NCI-H1048 (cell line): ENCODE data around the gene LPP.

ENCODE experiments used
- DNase-seq: peaks from one replicate; lab custom pipeline; 2025; lab: John Stamatoyannopoulos, UW

Gene LPP

DNA sequence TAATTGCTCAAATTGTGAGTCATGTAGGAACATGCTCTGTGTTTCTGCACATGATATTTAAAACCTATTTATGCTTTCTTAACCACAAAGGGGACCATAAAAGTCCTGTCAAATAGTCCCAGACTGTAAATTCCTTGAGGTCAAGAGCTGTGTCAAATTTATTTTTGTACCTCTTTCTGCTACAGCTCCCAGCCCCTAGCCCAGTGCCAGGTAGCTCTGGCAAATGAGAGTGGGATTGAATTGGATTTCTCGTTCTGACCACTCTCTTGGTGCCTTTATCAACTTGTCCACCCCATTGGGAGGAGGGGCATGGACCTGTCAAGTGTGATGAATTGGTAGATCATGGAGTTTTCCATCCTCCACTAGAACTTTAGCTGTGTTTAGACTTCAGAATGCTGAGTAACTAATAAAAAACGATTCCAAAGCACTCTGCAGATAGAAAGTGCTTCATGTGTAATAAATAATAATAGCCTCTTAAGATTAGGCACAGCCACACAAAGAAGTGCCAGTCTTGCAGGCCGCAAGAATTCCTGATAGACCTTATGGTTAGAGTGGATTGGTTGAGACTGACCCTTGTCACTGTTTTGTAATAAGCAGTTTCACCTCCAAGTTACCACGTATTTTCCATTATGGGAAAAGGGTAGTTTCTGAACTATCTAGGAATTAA, 120.4 kb downstream of the LPP start:
- no peak for DNase-seq

DNA sequence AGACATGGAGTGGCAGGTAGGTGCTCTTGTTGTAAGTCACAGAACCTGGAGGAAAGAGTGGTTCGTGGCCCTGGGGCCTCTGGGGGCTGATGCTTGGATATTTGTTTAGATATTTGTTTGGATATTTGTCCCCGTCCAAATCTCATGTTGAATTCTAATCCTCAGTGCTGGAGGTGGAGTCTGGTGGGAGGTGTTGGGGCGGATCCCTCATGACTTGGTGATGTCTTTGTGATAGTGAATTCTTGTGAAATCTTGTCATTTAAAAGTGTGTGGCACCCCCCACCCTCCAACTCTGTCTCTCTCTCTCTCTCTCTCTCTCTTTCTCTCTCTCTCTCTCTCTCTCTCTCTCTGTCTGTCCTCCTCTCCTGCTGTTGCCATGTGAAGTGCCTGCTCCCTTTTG, 122.4 kb downstream of the LPP start:
- DNase-seq, result no peak

DNA sequence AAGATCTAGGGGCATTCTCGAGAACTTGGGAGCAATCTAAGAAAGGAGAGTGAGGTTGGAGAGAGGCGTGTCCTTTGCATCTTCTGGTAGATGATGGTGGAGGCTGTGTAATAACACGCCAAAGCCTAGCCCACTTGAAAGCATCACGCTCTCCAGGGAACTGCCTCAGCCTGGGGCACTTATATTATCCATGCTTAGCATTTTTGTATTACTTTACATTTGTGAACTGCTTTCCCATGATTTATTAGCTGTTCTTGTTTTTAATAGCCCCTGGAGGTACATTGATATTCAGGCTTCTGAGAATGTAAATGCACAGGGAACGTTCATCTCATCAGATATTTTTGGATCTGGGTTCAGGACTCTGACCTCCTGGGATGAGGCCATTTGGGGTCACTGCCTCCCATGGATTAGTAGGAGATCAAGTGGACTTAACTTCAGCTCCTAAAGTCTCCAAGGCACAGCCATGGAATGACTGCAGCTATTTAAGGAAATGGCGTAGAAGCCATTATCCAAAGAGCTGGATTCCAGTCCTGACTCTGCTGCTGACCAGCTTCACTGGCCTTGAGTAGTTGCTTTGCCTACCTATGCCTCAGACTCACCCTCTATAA, 124.9 kb downstream of the LPP start:
- DNase-seq, result no peak

DNA sequence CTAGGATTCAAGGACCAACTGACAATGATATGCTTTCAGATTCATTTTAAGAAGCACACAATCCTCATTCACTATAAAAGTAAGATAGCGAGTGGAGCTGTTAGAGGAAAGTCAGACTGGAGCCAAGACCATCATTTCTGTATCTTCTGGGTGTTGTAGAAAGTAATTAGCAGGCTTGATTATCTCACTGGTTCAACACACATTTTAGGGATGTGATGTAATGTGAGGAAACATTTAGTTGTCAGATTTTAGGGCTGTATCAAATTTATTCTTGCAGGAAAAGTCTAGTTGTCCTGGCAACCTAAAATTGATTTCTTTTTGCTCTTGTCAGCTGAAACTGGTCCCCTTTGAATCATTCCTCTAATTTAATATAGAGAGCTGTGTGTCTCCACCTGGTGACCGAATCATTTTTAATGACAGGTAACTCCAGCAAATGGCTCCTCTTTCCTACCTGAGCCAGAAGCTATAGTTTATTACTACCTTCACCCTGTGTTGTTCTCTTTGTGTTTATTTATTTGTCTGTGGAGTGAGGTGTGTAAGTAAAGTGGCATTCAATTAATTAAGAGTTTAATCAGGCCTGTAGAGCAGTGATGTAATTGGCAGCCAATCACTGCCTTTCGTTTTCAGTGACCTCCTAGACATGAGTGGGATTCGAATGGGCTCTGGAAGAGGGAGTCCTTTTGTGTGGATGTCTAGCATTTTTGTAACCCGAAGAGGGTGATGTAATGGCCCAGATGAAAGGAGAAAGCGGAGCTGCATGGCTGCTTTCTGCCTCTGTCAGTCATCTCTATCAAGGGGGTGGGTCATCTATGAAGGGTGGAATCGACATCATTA, 125.8 kb downstream of the LPP start:
- no peak for DNase-seq

DNA sequence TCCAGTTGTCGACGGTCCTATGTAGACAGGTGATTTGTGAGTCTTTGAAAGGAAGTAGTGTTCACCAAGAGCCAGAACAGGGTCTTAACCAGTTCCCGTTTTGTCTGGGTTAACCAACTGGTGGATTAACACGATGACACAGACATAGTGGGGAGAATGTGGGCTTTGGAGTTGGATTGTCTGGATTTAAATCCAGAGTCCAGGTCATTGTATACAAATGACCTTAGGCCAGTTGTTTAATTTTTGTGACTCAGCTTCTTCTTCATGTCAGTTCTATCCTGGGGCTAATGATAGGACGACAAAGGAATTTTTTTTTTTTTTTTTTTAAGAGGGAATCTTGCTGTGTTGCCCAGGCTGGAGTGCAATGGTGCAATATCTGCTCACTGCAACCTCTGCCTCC, 126.7 kb downstream of the LPP start:
- DNase-seq, result no peak

DNA sequence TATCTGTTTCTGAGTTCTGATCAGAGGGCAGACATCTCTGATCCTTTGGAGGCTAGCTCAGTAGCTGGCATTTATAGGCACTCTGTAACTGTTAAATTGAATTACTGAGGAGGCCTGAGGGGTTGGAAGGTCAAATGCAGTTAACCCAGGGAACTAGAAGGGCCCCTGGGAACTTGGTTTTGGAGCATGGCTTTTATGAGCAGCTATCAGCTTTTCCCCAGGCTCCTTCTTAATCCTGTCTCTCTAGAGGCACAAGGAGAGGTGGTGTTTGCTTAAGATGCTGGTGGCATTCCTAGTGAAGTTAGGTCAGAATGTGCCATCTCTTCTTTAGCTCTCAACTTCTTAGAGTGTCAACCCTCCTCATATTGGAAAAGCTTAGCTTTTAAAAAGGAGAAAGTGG, 128.9 kb downstream of the LPP start:
- DNase-seq, result no peak

DNA sequence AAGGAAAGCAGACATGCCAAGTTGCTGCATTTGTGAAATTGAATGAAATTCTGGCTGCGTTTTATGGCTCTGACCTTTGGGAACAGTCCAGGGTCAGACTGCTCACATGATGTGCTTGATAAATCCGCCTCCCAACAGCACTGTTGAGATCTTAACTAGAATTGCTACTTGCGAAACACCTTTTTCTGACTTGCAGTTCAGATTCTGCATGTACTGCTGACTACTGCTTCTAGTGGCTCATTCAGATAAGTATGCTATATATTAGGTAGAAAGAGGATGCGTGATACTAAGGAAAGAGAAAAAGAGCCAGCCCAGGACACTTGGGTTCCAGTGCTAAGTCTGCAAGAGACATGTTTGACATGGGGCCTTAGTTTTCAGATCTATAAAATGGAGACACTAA, 129.4 kb downstream of the LPP start:
- no peak for DNase-seq

DNA sequence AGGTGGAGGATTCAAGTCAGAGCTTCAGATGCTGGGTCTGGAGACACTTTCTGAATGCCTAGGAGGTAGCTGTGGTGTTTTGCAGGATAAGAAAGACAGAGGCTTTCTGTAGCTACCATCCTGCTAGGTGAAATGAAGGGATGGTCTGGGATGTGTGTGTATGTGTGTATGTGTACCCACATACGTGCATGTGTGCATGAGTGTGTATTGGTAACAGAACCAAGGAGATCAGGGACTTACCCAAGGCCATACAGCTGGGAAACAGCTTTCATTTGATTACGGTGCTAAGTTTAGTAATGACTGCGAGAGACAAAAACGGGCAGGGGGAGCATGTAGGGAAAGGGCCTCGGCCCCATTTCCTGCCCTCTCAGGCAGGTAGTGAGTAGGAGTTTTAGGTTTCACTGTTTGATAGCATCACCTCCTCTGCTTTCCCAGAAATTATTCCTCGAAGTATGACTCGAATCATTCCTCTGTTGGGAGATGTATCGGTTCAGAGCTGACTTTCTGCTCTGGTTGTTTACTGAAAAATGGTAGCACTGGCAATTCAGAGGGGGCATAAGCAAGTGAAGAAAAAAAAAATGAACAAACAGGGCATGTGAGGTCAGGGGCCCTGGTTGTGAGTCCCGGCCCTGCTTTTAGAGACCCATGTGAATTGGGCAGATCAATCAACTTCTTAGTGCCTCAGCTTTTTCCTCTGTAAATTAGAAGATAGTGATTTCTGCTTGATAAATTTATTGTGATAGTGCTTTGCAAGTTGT, 130.7 kb downstream of the LPP start:
- no peak for DNase-seq

DNA sequence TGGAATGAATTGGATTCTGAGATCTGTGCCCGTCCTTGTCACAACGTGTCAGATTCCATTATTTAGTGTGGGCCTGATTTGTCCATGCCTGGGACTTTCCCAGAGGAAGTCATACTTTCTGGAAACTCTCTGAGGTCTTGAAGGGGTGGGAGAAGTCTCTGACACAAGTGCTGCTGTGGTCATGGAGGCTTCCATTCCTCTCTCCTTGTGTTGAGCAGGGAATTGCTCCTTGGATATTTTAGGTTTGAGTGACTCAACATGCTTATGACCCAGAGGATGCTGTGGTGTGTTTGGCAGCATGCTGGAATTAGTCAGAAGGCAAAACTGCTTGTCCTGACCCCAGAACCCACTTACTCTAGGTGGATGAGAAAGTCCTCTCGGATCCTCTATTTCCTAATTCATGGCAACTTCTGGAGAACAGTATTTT, 132.1 kb downstream of the LPP start:
- no peak for DNase-seq

DNA sequence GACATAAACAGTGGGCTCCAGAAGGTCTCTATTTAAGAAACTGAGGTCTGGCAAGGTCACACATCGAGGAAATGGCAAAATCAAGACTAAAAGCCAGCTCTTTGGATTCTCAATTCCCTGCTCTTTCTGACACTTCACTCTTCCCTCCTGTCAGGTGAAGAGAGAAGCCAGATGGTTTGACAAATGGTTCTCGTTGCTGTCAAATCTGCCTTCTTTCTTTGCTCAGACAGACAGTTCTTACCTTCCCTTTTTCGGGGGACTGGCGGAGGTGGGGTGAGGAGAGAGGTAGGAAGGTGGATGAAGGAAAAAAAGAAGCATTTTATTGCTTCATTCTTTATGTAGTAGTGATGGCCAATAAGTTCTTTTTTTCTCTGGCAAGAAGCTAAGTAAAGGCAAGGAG, 133.4 kb downstream of the LPP start:
- no peak for DNase-seq

DNA sequence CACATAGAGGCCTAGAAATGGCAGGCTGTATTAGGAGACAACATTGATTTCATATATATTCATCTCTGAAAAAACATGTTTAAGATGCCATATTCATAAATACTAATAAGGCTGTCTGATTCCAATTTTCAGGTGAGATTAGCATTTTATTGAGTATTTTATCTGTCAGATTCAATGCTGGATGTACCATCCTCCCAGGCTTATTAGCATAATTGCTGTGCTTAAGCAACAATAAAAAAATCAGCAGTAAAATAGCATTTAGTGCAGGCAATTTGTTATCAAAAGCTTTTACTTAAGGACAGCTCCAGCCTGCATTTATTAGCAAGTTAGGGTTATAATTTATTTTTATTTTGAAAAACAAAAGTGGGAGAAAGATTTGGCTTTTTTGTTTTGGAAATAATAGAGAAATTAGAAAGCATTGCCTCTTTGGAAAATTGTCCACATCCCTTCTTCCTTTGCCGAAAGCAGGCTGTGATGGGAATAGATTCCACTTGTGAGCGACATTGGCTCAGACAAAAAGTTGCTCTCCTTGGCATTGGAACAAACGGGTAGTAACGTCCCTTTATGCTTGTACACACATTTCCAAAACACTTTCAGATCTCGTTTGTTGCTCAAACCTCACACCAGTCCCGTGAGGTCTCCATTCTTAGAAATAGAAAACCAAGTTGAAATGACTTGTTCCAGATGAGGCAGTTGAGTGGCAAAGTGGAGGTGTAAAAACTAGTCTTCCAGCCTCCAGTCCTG, 134.0 kb downstream of the LPP start:
- no peak for DNase-seq

DNA sequence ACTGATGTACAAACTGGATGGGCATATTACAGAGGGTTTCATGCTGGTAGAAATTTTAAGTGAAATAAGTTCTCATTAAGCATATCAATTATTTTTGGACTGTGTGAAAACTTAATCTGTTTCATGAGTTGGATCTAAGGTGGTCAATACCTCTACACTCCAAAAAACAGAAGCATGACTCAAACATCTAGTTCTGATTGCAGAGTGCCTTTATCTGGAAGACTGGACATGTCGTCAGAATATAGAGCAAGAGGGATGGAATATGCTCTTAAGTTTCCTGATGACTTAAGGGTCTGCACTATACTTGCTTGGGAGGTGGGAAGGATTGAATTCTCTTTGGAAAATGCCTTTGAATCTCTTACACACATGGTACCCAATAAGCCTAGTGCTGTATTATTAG, 138.3 kb downstream of the LPP start:
- DNase-seq, result no peak

DNA sequence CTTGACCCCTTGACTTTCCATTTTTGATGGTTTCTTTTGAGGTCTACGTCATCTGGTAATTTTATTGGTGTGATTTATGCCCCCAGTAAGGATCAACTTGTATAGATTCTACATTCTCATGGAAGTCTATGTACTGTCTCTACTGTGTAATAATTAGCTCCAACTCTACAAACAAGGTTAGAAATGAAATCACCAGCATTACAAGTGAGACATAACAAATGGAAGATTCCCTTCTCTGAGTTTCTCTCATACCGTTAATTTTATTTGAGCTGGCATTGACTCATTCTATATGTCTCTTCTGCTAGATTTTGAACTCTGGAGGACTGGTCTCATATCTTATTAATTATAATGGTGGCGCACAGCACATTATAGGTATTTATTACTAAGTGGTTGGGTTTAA, 138.9 kb downstream of the LPP start:
- DNase-seq, result no peak

DNA sequence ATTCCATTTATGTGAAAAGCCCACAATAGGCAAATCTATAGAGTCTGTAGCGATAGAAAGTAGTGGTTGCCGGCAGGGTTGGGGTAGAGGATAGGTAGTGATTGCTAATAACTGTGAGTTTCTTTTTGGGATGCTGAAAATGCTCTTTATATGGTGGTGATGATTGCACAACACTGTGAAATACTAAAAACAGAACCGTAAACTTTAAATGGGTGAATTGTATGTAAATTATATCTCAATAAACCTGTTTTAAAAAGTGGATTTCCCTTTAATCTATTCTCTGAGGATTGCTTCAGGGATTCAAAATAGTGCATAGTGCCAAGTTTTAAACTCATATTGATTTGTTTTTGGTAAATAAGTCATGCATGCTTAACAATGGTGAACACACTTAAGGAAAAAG, 140.2 kb downstream of the LPP start:
- DNase-seq, result no peak

DNA sequence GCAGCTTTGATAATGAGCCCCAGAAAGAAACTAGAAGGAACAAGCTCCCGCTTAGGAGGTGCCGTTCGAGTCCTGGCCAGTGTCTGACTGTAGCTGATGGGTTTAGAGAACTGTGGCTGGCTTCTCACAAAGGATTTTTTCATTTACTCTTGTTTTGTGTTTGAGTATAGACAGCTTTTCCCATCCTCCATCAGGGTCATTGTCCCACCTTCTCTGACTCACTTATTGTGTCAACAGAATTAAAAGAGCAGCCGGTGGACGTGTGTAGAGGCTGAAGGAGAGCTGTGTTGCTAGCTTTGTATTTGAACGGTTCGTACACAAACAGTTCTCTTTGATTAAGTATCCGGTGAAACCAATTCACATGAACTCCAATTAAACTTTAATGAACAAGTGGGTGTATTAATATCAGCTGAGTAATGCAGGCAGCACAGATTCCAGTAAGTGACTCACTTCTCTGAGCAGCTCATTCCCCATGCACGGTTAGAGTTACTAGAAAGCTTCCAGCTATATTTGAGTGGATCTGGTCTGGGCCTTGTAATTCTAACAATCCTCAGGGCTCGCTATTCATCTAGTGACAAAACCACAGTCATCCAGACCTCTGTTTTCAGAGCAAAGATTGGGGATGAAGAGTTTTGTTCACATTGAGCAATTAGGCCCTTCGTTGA, 141.0 kb downstream of the LPP start:
- DNase-seq, result no peak

DNA sequence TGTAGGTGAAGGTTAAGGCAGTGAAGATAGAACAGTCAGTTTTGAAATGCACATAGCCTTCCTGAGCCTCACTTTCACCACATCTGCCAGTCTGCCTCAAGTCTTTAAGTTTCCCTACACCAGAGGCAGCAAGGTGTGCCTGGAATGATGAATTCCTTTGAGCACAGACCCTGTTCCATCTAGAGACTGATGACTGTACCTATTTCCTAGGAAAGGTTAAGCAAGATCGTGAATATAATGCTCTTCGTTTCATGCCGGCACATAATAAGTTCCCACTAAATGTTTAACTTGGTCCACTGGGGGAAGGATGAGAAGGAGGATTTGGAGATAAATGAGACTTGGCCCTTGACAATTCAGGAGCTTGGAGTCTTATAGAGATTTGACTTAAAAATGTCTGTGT, 141.9 kb downstream of the LPP start:
- DNase-seq, result no peak

DNA sequence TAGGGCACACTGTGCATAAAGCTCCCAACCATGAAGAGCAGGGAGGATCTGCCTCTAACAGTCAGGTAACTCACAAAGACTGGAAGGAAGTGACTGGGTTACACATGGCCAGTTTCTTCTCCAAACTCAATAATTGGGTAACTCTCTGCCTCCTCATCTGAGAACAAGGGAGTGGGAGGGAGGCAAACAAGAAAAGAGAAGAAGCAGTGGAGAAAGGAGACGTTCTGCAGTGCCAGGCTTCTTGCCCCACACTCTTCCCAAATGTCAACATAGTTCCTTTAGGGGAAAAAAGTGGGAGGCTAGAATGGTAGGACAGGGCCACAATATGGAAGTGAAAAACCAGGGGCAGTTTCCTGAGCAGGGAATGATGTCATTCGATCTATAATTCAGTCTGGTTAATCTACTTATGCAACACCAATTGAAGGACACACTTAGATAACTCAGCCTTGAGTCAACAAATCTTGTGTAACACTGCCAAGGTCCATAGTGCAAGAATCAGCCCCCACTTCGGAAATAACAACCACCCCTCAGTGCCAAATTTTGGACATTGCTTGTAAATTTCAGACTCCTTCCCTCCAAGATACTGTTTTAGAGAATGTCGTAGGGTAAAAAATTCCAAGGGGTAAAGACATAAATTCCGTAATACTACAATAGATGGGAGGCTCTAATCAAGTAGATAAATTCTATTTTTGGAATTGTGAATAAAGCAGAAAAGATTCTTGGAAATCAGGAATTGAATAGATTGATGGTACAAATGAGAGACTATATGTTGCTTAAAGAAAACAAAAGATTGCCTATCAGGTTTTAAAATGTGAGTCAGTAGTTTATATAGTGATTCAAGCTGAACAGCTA, 143.0 kb downstream of the LPP start:
- no peak for DNase-seq

DNA sequence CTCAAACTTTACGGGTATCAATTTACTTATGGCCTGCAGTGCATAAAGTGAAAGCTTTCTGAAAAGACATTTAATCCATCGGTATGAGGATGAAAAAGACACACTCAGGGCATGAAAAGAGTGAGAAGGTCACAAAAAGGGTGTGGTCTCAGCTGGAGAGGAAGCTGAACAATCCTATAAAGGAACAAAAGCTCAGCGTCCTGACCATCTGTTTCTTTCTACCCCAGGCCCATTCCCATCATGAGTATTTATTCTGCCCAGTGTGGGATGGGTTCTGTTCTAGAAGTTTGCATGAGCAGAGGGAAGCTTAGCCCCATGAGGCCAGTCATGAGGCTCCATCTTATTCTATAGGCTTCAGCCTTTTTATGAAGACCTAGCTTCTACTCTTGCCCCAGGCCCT, 144.6 kb downstream of the LPP start:
- DNase-seq, result no peak

DNA sequence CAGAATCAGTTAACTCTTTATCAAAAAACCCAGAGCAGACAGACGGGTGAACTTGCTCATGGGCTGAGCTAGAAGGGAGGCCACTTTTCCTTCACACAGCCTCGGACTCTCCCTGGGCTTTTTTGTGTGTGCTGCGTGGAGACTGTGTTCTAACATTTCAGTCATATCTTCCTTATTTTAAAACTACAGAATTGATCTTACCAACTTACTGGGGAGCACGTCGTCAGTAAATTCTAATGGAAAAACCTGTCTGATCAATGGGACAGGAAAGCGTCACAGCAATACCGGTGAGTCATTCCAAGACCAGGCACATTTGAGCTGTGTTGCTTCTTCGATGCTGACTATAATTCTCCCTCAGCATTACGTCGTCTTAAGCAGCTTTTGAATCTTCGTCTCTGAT, 145.1 kb downstream of the LPP start:
- DNase-seq, result no peak

DNA sequence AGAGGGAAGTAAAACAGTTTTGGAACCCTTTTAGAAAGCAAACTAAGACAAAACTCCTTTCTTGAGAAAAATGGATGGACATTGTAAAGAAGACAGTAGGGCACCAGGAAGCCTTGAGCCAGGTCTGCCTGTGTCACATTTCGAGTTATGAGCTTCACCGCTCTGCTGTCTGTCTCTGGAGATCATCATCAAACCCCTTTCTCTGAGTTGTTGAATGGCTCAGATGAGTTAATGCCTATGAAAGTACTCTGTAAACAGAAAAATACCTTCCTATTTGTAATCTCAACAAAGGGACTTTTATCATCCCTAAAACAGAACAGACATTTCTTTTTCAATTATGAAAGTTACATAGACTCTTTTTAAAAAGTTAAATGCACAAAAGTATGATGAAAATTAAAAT, 145.8 kb downstream of the LPP start:
- DNase-seq, result no peak
